ENCODE measurements around the gene STX5. TPM values are rescaled to one million over a fixed set of nuclear protein-coding genes. Genes with fewer than 3 reads are reported as not detected.
A peak's percentile ranks its signal among the peaks of the same experiment; 100 is the strongest.
"Not testable (repeated sequence)": the region's sequence is repeated elsewhere in the genome, so short reads cannot be mapped to it uniquely, and the experiment has no call there.

Gene STX5
- 22.7 and 27.5 TPM in 2 replicates for total RNA-seq (2014; rRNA removed; shearing (Covaris generic))

- H3K27ac ChIP-seq = peak within 1 kb of the TSS; percentile 75
- H3K27me3 ChIP-seq = no peaks in the 10 kb centered on the region
- H3K36me3 ChIP-seq = peaks cover 21% of the 10 kb centered on the region
- no peaks in the 10 kb centered on the region for H3K4me1 ChIP-seq
- H3K4me3 ChIP-seq = peak within 1 kb of the TSS; percentile 86
- H3K9me3 ChIP-seq (replicated peaks) = no peaks in the 10 kb centered on the region
- peak; percentile 98 for DNase-seq
Observed at GRCh38 chr11:62831520-62832335, at the start of gene STX5. TSS of gene STX5 (minus strand) at chr11:62832051. CDS start at chr11:62831243, 808 bp downstream.

- peak; percentile 81 to 85 for DNase-seq
- peak within 1 kb of the TSS; percentile 96 for H3K4me3 ChIP-seq
- H3K9me3 ChIP-seq (replicated peaks) = no peaks in the 10 kb centered on the region
- peaks cover 56% of the 10 kb centered on the region for H3K36me3 ChIP-seq
- H3K27ac ChIP-seq = peak within 1 kb of the TSS; percentile 91
- no peaks in the 10 kb centered on the region for H3K27me3 ChIP-seq
- H3K4me1 ChIP-seq = peaks cover 20% of the 10 kb centered on the region
Observed at GRCh38 chr11:62880803-62881578, 49.1 kb upstream of the STX5 start, which contains the start of gene SLC3A2. TSS of gene SLC3A2 (plus strand) at chr11:62880896. CDS start at chr11:62881024, 128 bp downstream.

GRCh38 chr11:62880231-62880802 is 48.5 kb upstream of the STX5 start:
- DNase-seq = no peak

GRCh38 chr11:62879235-62879978 is 47.6 kb upstream of the STX5 start:
- H3K27me3 ChIP-seq = no peaks in the 10 kb centered on the region
- peaks cover 20% of the 10 kb centered on the region for H3K4me1 ChIP-seq
- no peak overlapping the region; the same call in 1 of the 2 replicates for H3K4me3 ChIP-seq
- no peaks in the 10 kb centered on the region for H3K9me3 ChIP-seq (replicated peaks)
- H3K27ac ChIP-seq = no peak overlapping the region
- H3K36me3 ChIP-seq = peaks cover 42% of the 10 kb centered on the region
- DNase-seq = no peak

More at GRCh38 chr11:62880231-62880802, 48.5 kb upstream of the STX5 start:
- Histone ChIP-seq H3K4me1 (peaks cover 20% of the 10 kb centered on the region), H3K36me3 (peaks cover 49% of the 10 kb centered on the region), H3K27ac (peak overlapping the region; percentile 91), H3K4me3 (peak overlapping the region; percentile 96), H3K27me3 (no peaks in the 10 kb centered on the region), H3K9me3 (replicated peaks) (no peaks in the 10 kb centered on the region)

- no peak overlapping the region for H3K4me3 ChIP-seq
- H3K36me3 ChIP-seq = peaks cover 17% of the 10 kb centered on the region
- DNase-seq = no peak
- H3K27me3 ChIP-seq = no peaks in the 10 kb centered on the region
- H3K9me3 ChIP-seq (replicated peaks) = no peaks in the 10 kb centered on the region
- H3K4me1 ChIP-seq = peaks cover 8% of the 10 kb centered on the region
- no peak overlapping the region for H3K27ac ChIP-seq
Observed at GRCh38 chr11:62876712-62877111, 44.9 kb upstream of the STX5 start.

GRCh38 chr11:62875698-62876478 is 44.0 kb upstream of the STX5 start:
- H3K27me3 ChIP-seq = no peaks in the 10 kb centered on the region
- H3K9me3 ChIP-seq (replicated peaks) = no peaks in the 10 kb centered on the region
- peaks cover 8% of the 10 kb centered on the region for H3K4me1 ChIP-seq
- H3K4me3 ChIP-seq = no peak overlapping the region
- H3K27ac ChIP-seq = no peak overlapping the region
- H3K36me3 ChIP-seq = peaks cover 19% of the 10 kb centered on the region
- DNase-seq = no peak

- Histone ChIP-seq H3K36me3 (peaks cover 25% of the 10 kb centered on the region), H3K9me3 (replicated peaks) (no peaks in the 10 kb centered on the region), H3K27me3 (no peaks in the 10 kb centered on the region), H3K27ac (no peak overlapping the region), H3K4me1 (peaks cover 3% of the 10 kb centered on the region), H3K4me3 (no peak overlapping the region)
- DNase-seq = no peak
Observed at GRCh38 chr11:62874851-62875250, 43.0 kb upstream of the STX5 start.

GRCh38 chr11:62865635-62866034 is 33.8 kb upstream of the STX5 start:
- Histone ChIP-seq H3K27me3 (no peaks in the 10 kb centered on the region), H3K36me3 (peaks cover 11% of the 10 kb centered on the region; the same call in 1 of the 2 replicates), H3K4me1 (no peaks in the 10 kb centered on the region), H3K9me3 (replicated peaks) (no peaks in the 10 kb centered on the region), H3K4me3 (no peak overlapping the region), H3K27ac (no peak overlapping the region)
- DNase-seq = no peak

- no peaks in the 10 kb centered on the region for H3K9me3 ChIP-seq (replicated peaks)
- H3K27me3 ChIP-seq = no peaks in the 10 kb centered on the region
- no peak overlapping the region for H3K4me3 ChIP-seq
- H3K4me1 ChIP-seq = no peaks in the 10 kb centered on the region
- DNase-seq = no peak
- no peak overlapping the region for H3K27ac ChIP-seq
- peaks cover 4% of the 10 kb centered on the region; the same call in 1 of the 2 replicates for H3K36me3 ChIP-seq
Observed at GRCh38 chr11:62863687-62864335, 32.0 kb upstream of the STX5 start.

GRCh38 chr11:62861564-62862192 is 29.8 kb upstream of the STX5 start:
- H3K36me3 ChIP-seq; H3K9me3 ChIP-seq (replicated peaks); H3K4me3 ChIP-seq; DNase-seq; H3K4me1 ChIP-seq; H3K27ac ChIP-seq; H3K27me3 ChIP-seq: not testable (repeated sequence)

- H3K36me3 ChIP-seq = peaks cover 4% of the 10 kb centered on the region; the same call in 1 of the 2 replicates
- no peaks in the 10 kb centered on the region for H3K9me3 ChIP-seq (replicated peaks)
- H3K4me3 ChIP-seq = no peak overlapping the region
- H3K4me1 ChIP-seq = peaks cover 2% of the 10 kb centered on the region; the same call in 1 of the 2 replicates
- no peak for DNase-seq
- no peaks in the 10 kb centered on the region for H3K27me3 ChIP-seq
- H3K27ac ChIP-seq = no peak overlapping the region
Observed at GRCh38 chr11:62860835-62861563, 29.1 kb upstream of the STX5 start.

GRCh38 chr11:62859281-62859703 is 27.4 kb upstream of the STX5 start:
- H3K27me3 ChIP-seq; DNase-seq; H3K27ac ChIP-seq; H3K4me1 ChIP-seq; H3K4me3 ChIP-seq; H3K9me3 ChIP-seq (replicated peaks): not testable (repeated sequence)
- H3K36me3 ChIP-seq = peaks cover 13% of the 10 kb centered on the region
